ENCODE measurements around the gene CST3.

GRCh38 chr20:23604306-23604705 lies 33.4 kb downstream of the CST3 start:
- TF ChIP-seq CTCF (IDR thresholded peaks at IDR 0.05): no peak
- no peak for TF ChIP-seq POLR2AphosphoS5 (IDR thresholded peaks at IDR 0.05; ENCODE audit: low read depth, low read length)
- no peak for TF ChIP-seq TCF7L2 (IDR thresholded peaks at IDR 0.05; ENCODE audit: low read depth, low read length)
- no peak for TF ChIP-seq REST (IDR thresholded peaks at IDR 0.05; ENCODE audit: insufficient read depth in 1 of 2, low read depth in 2 of 2, low read length in 1 of 2)
